HG03060 (cell line): ENCODE measurements around the gene NEAT1.
A peak's percentile ranks its signal among the peaks of the same experiment; 100 is the strongest.
"Not testable (repeated sequence)": the region's sequence is repeated elsewhere in the genome, so short reads cannot be mapped to it uniquely, and the experiment has no call there.

Experiments used
- ATAC-seq: cut with Tn5 transposase; IDR thresholded peaks from one replicate; pipeline ENCODE4 v1.9.1; 2021; ENCODE audit warnings: low read depth, moderate number of reproducible peaks; ENCODE audit not compliant: unreplicated experiment

The NEAT1 gene

DNA sequence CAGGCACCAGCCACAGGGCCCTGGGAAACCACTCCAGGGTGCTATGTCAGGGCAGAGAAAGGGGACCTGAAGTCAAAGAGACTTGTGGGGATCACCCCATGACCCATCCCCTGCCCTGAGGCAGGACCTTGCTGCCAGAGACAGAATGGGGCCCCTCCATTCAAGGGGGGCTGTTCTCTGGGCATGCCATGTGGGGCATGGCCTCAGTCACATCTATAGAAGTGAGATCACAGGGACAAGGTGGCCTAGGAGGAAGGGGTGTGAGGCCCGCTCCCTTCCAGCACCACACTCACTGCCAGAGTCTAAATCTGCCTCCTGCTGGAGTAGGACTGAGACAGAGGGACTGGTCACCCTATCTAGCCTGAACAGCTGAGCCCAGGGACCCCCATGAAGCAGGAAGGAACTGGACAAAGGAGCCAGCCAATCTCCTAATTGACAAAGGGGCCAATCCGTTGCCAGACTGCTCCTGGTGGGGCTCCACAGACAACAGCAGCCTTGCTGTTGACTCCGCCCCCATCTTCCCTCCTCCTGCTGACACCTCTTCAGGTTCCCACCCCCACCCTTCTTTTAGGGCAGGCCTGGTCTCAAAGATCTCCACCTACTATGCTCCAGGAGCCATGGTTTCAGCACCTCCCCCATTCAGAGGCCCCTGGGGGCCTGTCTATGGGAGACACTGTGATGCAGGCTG lies 26.0 kb downstream of the NEAT1 start:
- no peak for ATAC-seq

DNA sequence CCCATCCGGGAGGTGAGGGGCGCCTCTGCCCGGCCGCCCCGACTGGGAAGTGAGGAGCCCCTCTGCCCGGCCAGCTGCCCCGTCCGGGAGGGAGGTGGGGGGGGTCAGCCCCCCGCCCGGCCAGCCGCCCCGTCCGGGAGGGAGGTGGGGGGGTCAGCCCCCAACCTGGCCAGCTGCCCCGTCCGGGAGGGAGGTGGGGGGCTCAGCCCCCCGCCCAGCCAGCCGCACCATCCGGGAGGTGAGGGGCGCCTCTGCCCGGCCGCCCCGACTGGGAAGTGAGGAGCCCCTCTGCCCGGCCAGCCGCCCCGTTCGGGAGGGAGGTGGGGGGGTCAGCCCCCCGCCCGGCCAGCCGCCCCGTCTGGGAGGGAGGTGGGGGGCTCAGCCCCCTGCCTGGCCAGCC lies 28.7 kb downstream of the NEAT1 start:
- ATAC-seq, result not testable (repeated sequence)

- ATAC-seq, result not testable (repeated sequence)
Observed at GRCh38 chr11:65452259-65452658, 29.7 kb downstream of the NEAT1 start.

DNA sequence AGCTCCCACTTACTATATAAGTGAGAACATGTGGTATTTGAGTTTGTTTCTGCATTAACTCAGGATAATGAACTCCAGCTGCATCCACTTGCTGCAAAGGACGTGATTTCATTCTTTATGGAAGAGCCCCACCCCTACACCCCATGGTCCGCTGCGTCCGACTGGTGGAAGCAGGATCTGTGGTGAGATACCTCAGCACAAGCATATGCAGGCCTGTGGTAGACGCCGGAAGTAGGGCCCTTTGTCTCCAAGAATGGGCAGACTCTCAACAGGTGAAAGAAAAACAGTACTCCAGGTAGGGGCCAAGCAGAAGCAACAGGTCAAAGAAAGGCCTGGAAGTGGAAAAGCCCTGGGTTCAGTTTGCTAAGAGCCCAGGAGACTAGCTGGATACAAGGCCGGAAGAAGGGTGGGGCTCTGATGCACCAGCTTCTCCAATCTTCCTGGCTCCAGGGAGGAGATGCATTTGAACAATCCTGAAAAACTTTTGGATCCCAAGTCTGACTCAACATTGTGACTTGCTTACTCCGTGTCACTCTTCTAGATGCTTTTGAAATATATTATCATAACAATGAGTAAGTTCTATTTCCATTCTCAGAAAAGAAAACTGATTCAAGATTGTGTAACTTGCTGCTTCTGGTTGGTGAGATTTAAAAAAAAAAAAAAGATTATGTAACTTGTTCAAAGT lies 30.4 kb downstream of the NEAT1 start:
- ATAC-seq, result no peak

DNA sequence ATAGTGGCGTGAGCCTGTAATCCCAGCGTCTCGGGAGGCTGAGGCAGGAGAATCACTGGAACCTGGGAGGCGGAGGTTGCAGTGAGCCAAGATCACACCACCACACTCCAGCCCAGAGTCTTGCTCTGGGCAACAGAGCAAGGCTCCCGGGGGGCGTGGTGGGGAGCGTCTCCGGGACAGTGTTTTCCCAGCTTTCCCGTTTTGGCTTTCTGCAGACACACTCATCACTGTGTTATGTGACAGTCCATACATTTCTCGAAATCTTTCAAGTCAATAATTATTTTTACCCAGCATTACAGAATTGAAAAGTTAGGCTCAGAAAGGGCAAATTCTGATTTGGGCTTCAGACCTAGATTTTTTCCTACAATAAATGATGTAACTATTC lies 31.7 kb downstream of the NEAT1 start:
- ATAC-seq, result no peak

DNA sequence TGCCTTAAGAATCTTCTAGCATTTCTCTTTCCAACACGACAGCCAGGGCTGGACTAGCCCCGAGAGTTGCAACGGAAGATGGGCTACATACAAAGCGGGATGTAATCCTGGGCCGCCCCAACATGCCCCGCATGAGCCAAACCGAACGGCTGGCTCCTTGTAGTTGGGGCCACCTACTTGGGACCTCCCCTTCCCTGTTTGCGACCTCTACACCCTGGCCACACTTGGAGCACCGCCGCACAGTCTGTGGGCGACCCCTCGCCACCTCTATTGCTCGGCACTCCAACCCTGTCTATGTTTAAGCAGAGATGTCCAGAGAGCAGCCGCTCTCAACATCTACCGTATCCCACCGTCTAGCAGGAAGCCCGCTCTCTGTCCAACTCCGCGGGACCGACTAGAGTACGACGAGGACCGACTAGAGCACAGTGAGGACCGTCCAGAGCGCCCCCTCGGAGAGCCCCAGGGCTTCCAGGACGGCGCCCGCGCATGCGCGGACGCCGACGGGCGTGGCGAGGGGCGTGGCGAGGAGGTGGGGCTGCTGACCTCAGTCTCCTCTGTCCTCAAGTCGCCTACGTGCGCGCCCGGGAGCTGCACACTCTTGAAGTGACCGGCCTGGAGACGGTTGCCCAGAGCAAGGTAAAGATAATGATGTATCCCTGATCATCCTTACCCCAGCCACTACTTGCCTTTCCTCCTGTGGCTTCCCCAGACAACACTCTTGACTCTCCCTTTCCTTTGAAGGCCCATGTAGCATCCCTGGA lies 32.3 kb downstream of the NEAT1 start:
- ATAC-seq, result no peak

GRCh38 chr11:65456418-65456817 lies 33.8 kb downstream of the NEAT1 start:
- no peak for ATAC-seq

GRCh38 chr11:65459552-65459951 lies 37.0 kb downstream of the NEAT1 start:
- ATAC-seq, result no peak

GRCh38 chr11:65465471-65465870 lies 42.9 kb downstream of the NEAT1 start:
- ATAC-seq, result not testable (repeated sequence)

DNA sequence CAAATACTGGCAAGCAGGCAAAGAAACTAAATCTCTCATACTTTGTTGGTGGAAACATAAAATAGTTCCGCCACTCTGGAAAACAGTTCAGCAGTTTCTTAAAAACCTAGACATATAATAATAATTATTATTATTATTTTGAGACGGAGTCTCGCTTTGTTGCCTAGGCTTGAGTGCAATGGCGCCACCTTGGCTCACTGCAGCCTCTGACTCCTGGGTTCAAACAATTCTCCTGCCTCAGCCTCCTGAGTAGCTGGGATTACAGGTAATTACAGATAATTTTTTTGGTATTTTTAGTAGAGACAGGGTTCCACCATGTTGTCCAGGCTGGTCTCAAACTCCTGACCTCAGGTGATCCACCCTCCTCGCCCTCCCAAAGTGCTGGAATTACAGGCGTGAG lies 44.7 kb downstream of the NEAT1 start:
- ATAC-seq, result not testable (repeated sequence)

- no peak for ATAC-seq
Observed at GRCh38 chr11:65468874-65469333, 46.3 kb downstream of the NEAT1 start.

- ATAC-seq, result no peak
Observed at GRCh38 chr11:65470433-65471049, 47.9 kb downstream of the NEAT1 start.

DNA sequence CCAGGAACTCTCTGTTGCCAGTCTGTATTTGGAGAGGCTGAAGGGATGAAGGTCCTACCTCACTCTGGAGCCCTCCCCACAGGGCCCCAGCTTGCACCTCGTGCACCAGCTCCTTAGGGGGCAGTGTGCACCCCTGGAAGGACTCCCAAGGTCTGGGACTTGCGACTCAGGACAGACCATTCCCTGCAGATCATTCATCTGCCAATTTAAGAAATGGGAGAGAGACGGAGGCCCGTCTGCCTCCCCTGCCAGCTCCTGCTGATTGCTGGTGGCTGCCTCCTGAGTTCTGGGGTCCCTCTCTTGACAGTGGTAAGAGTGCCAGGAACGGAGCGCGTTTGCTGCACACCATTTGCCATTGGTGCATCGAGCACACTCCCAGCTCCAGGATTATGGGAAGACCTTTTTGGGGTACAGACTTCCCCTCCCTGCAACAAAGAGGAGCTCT lies 48.9 kb downstream of the NEAT1 start:
- ATAC-seq, result no peak

- ATAC-seq, result not testable (repeated sequence)
Observed at GRCh38 chr11:65472588-65473277, 50.1 kb downstream of the NEAT1 start.

DNA sequence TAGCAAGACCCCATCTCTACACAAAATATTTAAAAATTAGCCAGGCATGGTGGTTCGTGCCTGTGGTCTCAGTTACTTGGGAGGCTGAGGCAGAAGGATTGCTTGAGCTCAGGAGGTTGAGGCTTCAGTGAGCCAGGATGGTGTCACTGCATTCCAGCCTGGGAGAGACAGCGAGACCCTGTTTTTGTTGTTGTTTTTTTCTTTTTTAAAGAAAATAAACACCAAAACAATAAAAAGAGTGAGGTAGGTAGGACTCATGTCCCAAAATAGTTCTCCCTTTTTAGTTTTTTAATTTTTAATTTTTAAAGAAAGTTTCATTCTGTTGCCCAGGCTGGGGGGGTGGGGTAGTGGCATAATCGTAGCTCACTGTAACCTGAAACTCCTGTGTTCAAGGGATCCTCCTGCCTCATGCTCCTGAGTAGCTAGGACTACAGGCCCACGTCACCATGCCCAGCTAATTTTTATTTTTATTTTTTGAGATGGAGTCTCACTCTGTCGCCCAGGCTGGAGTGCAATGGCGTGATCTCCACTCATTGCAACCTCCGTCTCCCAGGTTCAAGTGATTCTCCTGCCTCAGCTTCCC lies 50.8 kb downstream of the NEAT1 start:
- ATAC-seq, result no peak

DNA sequence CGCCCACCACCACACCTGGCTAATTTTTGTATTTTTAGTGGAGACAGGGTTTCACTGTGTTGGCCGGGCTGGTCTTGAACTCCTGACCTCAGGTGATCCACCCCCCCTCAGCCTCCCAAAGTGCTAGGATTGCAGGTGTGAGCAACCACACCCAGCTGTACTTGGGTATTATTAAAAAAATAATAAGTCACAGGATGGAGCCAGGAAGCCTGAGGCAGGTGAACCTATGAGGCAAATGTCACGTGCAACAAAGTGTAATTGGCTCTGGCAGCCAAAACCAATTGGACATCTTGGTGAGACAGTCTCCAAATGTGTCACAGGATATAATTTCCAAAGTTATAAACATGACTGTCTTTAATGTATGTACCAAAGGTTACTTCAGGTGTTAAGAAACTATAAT lies 52.3 kb downstream of the NEAT1 start:
- ATAC-seq, result no peak

GRCh38 chr11:65476632-65477148 lies 54.1 kb downstream of the NEAT1 start:
- no peak for ATAC-seq

- peak; percentile 48 for ATAC-seq
Observed at GRCh38 chr11:65477149-65477965, 54.8 kb downstream of the NEAT1 start.
